ENCODE measurements around the gene SYT2.
"Not testable (repeated sequence)": the region's sequence is repeated elsewhere in the genome, so short reads cannot be mapped to it uniquely, and the experiment has no call there.

Gene SYT2

DNA sequence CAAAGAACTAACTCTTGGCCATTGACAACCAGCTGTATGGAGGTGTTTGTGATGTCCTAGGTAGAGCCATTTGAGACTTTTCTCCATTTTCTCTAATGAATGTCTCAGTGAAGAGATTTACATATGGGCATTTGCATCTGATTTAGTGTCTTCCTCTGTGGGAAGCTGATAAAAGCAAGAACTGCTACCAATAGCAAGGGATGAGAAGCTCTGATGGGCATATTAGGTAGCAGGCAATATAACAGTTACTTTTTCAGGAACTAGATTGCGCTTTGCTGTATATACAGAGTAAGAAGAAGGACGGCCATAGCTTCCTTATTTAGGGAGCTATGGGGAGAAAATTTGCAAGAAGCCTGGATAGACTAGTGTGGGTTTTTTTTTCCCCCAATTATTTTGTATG, 169.4 kb downstream of the SYT2 start:
- DNase-seq, result not testable (repeated sequence)
